Chondrocyte (in vitro differentiated cells): Measurements from ENCODE around the gene HSPB3. TPM values are rescaled to one million over a fixed set of nuclear protein-coding genes. Genes with fewer than 3 reads are reported as not detected.
A peak's percentile ranks its signal among the peaks of the same experiment; 100 is the strongest.

Experiments used
- DNase-seq: peaks from one replicate; pipeline ENCODE4 v3.0.0; 2021; ENCODE audit warnings: mixed read lengths, low spot score
- H3K27ac Mint-ChIP-seq: one replicate; pipeline ENCODE4 v1.8.0; 2021; ENCODE audit warnings: mild to moderate bottlenecking, moderate library complexity, mixed read lengths; ENCODE audit not compliant: unreplicated experiment
- H3K27me3 Mint-ChIP-seq: 2 replicates; pipeline ENCODE4 v1.8.0; 2021; ENCODE audit warnings: low read depth, mixed read lengths
- H3K36me3 Mint-ChIP-seq: 2 replicates; pipeline ENCODE4 v1.8.0; 2021; ENCODE audit warnings: low read depth, mixed read lengths
- H3K4me1 Mint-ChIP-seq: 2 replicates; pipeline ENCODE4 v1.8.0; 2021; ENCODE audit warnings: low read depth, mild to moderate bottlenecking, mixed read lengths
- H3K4me3 Mint-ChIP-seq: one replicate; pipeline ENCODE4 v1.8.0; 2021; ENCODE audit warnings: mild to moderate bottlenecking, moderate library complexity, mixed read lengths; ENCODE audit not compliant: unreplicated experiment
- H3K9me3 Mint-ChIP-seq: 2 replicates; pipeline ENCODE4 v1.8.0; 2021; ENCODE audit warnings: low read depth, mixed read lengths
- CTCF ChIP-seq: fragments of 200-600 bp; sonication (generic); IDR thresholded peaks from 2 replicates; pipeline ENCODE4 v1.5.0; 2021; ENCODE audit warnings: antibody characterized with exemption, mild to moderate bottlenecking, moderate library complexity
- total RNA-seq: library from RNA; stranded (reverse); gene quantifications from 3 replicates; pipeline ENCODE4 v1.2.1, GENCODE V29; 2021

The HSPB3 gene
- total RNA-seq, 1 donor from 2014 or later = 0.37 TPM

GRCh38 chr5:54438620-54439389 lies 16.7 kb upstream of the HSPB3 start:
- Mint-ChIP-seq H3K4me3 (no peak overlapping the region), H3K36me3 (no peaks in the 10 kb centered on the region), H3K27me3 (peaks cover 9% of the 10 kb centered on the region), H3K4me1 (peaks cover 20% of the 10 kb centered on the region), H3K9me3 (no peaks in the 10 kb centered on the region), H3K27ac (no peak overlapping the region)
- DNase-seq = no peak
- no peak for TF ChIP-seq CTCF

GRCh38 chr5:54440456-54440893 lies 15.0 kb upstream of the HSPB3 start:
- no peak for TF ChIP-seq CTCF
- no peak for DNase-seq
- Mint-ChIP-seq H3K27me3 (peaks cover 7% of the 10 kb centered on the region), H3K9me3 (no peaks in the 10 kb centered on the region), H3K27ac (no peak overlapping the region), H3K4me1 (peaks cover 21% of the 10 kb centered on the region), H3K36me3 (no peaks in the 10 kb centered on the region), H3K4me3 (no peak overlapping the region)

- Mint-ChIP-seq H3K27me3 (peaks cover 7% of the 10 kb centered on the region), H3K36me3 (no peaks in the 10 kb centered on the region), H3K4me3 (no peak overlapping the region), H3K27ac (peak overlapping the region; percentile 62), H3K9me3 (no peaks in the 10 kb centered on the region), H3K4me1 (peaks cover 35% of the 10 kb centered on the region)
- no peak for TF ChIP-seq CTCF
- DNase-seq = no peak
These were observed 13.2 kb upstream of the HSPB3 start for GRCh38 chr5:54442271-54442670.

- Mint-ChIP-seq H3K27ac (no peak overlapping the region), H3K36me3 (no peaks in the 10 kb centered on the region), H3K27me3 (peaks cover 5% of the 10 kb centered on the region), H3K4me1 (peaks cover 41% of the 10 kb centered on the region), H3K9me3 (no peaks in the 10 kb centered on the region), H3K4me3 (no peak overlapping the region)
- TF ChIP-seq CTCF = peak; percentile 84
- no peak for DNase-seq
These were observed 12.2 kb upstream of the HSPB3 start for GRCh38 chr5:54443270-54443669.

GRCh38 chr5:54445691-54446378 lies 9.7 kb upstream of the HSPB3 start:
- TF ChIP-seq CTCF = no peak
- Mint-ChIP-seq H3K4me1 (peaks cover 38% of the 10 kb centered on the region), H3K9me3 (no peaks in the 10 kb centered on the region), H3K27me3 (no peaks in the 10 kb centered on the region), H3K4me3 (no peak overlapping the region), H3K36me3 (no peaks in the 10 kb centered on the region), H3K27ac (peak overlapping the region; percentile 38)
- DNase-seq = no peak
